GM15510 (cell line): ENCODE results near the gene CT47C1.

ENCODE experiments used
- POLR2A ChIP-seq: IDR thresholded peaks from 3 replicates; pipeline ENCODE4 v1.6.1; 2011; ENCODE audit warnings: borderline replicate concordance; ENCODE audit not compliant: insufficient read length; ENCODE audit errors: extremely low read depth

The CT47C1 gene

GRCh38 chrX:119073200-119073905 lies 560 bp downstream of the CT47C1 start:
- TF ChIP-seq POLR2A = no peak

DNA sequence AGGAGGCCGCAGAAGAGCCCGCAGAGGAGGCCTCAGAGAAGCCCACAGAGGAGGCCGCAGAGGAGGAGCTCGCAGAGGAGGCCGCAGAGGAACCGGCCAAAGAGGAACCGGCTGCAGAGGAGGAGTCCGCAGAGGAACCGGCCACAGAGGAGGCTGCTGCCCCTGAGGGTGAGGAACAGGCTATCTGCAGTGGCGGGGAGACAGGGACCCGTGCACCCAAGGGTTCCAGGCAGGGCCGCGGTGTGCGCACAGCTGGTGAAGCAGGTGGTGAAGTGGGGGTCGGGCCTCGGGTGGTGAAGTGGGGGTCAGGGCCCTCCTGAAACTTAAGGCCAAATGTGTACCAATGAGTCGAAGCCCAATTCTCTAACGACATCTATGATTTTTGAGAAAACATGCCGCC lies 1.1 kb downstream of the CT47C1 start:
- TF ChIP-seq POLR2A = no peak

GRCh38 chrX:119075270-119076025 lies 2.7 kb downstream of the CT47C1 start:
- no peak for TF ChIP-seq POLR2A

- TF ChIP-seq POLR2A = no peak
These were observed 9.5 kb downstream of the CT47C1 start for GRCh38 chrX:119082278-119082677.

DNA sequence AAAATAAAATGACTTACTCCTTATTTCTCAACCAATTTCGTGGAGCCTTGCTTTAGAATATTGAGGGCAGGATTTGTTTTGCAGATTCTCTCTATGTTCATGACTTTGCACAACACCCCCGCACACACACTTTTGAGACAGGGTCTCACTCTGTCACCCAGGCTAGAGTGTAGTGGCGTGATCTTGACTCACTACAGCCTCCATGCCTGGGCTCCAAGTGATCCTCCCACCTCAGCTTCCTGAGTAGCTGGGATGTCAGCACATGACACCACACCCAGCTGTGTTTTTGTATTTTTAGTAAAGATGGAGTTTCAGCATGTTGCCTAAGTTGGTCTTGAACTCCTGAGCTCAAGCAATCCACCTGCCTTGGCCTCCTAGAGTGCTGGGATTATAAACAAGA lies 12.0 kb downstream of the CT47C1 start:
- no peak for TF ChIP-seq POLR2A

GRCh38 chrX:119087121-119087520 lies 14.3 kb downstream of the CT47C1 start:
- no peak for TF ChIP-seq POLR2A

DNA sequence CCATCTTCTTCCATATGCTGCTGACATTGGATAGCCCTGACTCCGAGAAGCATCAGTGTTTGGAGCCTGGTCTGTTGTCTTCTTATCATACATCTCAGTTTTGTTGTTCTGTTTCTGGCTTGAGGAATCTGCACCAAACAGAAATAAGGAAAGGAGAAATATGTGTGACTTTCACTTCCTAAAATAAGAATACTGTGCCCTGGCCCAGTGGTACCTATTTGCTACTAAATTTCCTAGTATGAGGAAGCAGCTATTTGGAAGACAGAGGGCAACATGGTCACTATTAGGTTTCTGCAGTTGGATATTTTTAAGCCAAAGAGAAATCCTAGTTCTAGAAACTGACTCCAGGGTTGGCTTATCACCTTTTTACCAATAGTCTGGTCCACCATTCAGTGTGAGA lies 16.8 kb downstream of the CT47C1 start:
- TF ChIP-seq POLR2A = no peak

DNA sequence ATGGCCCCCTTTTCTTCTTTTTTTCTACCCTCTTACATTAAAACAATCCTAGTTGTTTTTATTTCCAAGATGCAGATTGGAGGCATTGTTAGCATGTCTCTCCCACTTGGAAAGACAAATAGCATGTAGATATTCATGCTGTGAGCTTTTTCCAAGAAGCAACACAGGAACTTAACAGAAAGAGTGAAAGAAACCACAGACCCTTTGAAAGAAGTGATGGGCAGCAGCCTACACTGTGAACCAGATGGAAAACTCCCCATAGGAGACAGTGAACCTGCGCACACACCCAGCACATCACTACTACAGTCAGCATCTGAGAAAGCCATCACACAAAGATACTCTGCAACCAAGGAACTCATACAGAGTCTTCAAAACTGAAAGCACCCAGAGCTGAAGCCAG lies 17.8 kb downstream of the CT47C1 start:
- TF ChIP-seq POLR2A = no peak

DNA sequence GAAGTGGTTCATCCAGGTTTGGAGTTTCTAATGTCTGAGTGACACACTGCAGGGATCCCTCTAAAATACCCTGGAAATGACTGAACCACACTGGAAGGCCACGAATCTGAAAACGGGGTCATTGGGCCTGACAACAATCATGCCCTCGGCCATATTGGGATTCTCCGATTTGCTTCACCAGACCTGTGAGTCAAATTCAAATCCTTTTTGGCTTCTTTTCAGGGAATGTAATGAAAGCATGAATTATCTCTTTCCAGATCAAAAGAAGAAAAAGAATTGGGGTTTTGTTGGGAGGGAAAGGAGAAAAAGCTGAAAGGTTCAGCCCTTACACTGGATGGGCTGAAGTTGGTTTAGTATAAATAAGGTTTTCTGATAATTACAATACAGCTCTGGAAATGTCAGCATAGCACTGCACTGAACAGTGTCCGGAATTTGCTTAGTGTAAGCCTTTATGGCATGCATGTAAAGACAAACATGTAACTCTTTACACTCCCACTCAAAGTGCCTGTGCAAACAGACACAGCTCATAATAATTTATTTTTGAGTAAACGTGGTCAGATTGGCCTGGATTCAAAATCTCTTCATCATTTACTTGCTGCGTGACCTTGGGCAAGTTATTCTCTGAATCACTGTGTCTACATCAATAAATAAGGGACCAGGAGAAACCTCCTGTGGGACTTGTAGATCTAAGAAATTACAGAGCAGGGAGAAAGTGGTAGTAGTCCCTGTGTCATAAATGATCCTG lies 21.4 kb downstream of the CT47C1 start:
- no peak for TF ChIP-seq POLR2A

GRCh38 chrX:119094819-119095218 lies 22.0 kb downstream of the CT47C1 start:
- no peak for TF ChIP-seq POLR2A

- TF ChIP-seq POLR2A = no peak
These were observed 23.1 kb downstream of the CT47C1 start for GRCh38 chrX:119095936-119096335.

DNA sequence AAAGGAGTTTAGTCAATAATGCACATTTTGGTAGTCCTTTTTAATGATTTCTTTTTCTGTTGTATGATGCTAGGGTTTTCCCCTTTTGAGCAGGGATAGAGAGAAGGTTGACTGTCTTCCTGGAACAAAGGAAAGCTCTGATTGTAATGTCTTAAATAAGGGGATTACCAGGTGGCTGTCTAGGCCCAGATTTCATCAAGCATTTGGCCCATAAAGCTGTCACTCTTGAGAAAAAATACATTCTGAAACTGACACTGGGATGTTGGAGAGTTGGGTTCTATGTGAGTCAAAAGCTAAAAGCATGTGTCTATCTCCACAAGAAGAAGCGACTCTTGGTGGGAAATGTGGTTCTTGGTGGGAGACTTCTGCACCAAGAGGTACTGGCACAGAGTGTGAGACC lies 28.4 kb downstream of the CT47C1 start:
- no peak for TF ChIP-seq POLR2A

GRCh38 chrX:119105826-119106225 lies 33.0 kb downstream of the CT47C1 start:
- TF ChIP-seq POLR2A = no peak

DNA sequence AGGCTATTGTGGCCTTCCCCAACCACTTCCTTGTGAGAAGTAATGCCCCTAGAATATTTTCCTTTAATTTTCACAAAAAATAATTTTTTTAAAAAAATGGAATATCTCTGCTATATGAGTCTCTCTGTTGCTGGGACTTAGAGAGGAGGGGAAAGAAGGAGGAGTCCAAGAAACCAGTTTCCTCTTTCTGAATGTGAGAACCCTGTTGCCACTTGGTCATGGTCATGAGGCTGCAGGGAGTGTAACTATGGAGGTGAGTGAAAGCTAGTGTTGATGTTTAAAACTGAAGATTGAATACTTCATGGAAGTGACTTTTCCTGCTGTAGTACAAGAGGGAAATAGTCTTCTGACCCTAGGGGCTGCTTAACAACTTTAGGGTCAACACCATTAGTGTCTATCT lies 34.4 kb downstream of the CT47C1 start:
- no peak for TF ChIP-seq POLR2A

DNA sequence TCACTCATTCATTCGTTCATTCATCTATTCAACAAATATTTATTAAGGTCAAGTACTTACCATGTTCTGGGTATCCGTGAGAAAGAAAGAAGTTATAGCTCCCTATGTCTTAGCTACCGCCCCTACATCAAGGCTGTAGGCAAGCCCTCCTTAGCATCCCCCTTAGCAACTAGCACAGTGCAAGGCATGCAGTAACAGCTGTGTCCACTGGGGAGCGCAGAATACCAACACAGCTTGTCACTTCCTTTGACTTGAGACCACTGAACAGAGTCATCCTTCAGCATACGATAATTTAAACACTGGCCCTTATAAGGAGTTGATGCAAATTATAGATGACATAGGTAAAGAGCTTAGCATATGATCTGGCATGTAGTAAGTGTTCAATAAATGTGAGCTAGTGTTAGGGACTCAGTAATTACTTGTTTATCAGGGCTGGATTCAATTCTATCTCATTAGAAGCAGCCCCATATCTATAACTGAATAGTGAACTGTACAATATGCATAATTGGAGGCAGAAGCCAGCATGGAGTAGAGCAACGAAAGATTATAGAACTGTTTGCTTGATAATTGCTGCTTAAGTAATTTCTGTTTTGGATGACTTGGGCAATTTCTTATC lies 46.1 kb downstream of the CT47C1 start:
- no peak for TF ChIP-seq POLR2A

DNA sequence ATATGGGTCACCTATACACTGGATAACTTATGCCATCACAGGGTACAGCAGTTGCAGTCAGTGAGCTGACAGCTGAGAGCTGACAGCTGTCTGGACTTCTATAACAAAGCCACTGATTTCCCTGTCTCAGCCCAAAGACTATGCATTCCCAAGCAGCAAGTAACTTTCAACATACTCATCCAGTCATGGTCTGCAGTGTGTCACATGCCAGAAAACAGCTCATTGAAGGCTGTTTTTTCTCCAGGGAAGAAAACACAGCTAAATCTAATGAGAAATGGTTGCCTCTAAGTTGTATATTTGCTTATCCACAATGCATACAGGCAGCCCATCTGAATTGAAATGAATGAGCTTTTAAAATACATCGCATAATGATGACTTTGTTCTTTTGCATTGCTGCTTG lies 48.5 kb downstream of the CT47C1 start:
- TF ChIP-seq POLR2A = no peak
